Hepatic stellate cell (primary cell): ENCODE results near the gene LRRN1.

Experiments
- DNase-seq: peaks from one replicate; pipeline ENCODE4 v3.0.0; 2011; ENCODE audit warnings: low spot score

LRRN1 gene

DNA sequence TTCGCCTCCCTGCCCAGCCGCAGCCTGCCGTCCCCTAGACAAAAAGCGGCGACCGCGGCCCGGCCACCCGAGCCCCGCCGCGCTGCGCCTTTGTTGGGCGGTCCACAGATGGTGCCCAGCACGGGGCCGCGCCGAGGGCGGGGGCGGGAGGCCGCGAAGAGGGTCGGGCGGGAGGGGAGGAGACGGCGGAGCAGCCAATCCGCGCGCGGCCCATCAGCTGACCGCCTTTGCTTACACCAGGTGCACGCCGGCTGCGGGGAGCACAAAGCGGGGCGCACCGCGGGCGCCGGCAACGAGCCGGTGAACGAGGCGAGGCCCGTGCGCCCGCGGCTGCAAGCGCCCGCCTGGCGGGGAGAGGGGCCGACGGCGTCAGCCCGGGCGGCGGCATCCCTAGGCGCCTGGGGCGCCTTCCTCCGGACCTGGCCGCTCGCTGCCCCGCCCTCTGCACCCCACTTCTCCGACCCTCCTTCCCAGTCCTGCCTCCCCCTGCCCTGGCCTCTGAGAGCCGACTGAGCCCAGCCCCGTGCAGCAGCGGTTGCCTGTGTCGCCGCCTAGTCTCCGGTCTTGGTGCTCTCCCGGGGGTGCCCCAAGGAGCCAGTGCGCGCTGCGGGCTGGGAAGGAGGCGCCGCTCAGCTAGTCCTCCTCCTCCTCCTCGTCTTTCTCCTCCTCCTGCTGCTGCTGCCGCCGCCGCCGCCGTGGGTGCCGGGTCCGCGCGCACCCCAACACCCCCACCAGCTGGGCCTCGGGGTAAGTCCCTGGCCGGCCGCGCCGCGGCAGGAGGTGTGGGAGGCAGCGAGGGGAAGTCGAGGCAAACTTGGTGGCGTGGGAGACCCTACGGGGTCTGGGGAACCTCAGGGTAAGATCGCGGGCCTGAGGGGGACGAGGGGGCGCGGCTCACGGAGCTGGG is at the start of gene LRRN1:
LRRN1 (plus strand) TSS at position 259 of the 907 bp plus-strand sequence. CDS start 45,211 bp downstream, outside the sequence.
- no peak for DNase-seq

DNA sequence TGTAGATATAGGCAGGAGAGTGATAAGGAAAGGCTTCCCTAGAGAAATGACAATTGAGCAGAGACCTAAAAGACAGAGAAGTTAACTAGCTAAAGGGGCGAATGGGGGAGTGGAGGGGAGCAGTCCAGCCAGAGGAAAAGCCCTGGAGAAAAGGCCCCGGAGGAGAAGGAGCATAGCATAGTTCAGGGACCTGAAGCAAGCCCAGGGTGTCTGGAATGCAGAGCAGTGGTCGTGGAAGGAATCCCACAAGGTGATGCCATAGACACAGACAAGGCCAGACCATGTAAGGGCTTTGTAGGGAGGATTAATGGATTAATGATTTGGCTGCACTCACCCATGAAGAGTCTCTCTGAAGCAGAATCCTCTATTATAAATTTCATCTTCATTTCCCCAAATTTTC is 45.8 kb upstream of the LRRN1 start:
- DNase-seq: no peak

DNA sequence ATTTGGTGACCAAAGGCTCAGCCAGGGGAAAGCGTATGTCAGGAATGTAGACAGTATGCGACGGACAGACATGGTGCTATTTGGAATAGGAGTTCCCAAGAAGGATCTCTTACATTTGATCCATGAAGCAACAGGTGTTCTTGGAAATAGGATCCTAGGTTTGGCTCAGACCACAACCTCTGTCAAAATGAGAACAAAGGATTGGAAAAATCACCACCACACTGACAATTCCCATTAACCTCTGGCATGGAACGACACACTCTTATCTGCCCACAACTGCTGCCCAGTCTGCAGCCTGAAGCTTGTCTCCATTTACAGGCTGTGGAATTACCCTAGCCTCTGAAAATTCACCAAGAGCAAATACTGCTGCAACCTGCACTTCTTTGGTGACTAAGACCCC is 33.6 kb upstream of the LRRN1 start:
- DNase-seq: no peak

DNA sequence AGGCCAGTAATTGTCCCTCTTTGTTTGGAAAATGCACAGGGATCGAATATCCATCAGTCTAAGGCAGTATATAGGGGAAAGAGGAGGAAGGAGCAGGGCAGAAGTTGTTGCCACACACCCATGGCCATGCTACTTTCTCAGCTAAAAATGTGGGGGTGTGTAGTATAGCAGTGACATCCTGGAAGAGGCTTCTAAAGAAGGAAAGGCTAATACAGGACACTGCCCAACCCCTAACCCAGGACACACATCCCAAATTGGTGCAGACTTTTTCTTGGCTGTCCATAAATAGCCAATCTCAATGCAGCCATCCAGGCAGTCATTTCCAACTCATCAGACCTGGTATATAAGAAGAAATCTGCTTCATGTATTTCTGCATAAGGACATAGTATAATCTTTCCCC is 33.1 kb upstream of the LRRN1 start:
- DNase-seq: no peak

DNA sequence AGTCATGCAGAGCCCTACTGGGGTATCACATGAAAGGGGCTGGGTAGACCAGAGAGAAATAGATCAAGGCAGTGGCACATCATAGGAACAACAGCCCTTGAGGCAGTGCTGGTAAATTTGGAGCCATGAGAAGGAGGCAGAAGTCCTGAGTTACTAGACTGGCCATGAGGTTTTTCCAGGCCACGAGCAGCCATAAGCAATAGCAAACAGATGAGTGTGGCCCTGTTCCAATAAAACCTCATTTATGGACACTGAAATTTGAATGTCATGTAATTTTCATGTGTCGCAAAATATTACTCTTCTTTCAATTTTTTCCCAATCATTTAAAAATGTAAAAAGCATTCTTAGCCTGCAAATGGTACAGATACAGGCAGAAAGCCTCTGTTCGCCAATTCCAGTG is 28.1 kb upstream of the LRRN1 start:
- DNase-seq: no peak

DNA sequence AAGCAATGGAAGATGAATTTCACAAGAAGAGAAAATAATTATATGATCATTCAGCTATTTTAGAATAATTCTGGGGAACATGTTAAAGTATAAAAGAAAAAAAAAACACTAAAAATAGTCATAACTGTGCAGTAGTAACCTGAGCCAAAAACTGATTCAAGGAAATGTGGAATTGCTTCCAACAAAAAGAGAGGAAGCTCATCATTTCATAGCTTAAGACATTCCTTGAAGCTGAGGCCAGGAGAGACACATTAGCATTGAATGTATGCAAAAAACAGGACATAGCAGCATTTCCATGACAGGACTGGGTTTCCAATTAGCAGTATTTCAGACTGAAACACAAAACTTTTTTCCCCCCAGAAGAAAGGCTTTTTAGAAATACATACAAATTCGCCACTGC is 27.7 kb upstream of the LRRN1 start:
- DNase-seq: no peak

DNA sequence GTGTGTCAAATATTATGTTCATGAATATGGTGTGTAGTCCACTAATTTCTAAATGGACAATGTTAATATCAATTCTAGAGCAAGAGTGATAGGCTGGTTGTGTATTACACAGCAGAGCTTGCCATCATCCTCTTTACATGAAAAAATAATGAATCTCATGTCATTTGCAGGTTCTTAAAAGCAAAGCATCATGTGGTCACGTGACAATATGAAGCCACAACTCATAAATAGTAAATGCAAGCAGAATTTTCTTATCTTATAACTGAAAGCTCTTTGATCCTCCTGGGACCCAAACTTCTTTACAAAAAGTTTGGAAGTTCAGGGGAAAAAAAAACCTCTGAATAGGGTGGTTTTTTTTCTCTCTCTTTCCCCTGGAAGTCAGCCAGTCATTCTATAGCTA is 26.9 kb upstream of the LRRN1 start:
- no peak for DNase-seq

DNA sequence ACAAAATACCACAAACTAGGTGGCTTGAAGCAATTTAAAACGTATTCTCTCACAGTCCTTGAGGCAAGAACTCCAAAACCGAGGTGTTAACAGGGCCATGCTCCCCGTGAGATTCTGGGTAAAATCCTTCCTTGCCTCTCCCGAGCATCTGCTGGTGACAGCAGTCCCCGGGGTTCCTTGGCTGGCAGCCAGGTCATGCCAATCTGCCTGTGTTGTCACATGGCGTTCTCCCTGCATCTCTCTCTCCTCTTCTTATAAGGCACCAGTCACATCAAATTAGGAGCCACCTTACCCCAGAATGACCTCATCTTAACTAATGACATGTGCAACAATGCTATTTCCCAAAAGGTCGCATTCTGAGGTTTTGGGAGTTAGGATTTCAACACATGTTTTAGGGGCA is 26.3 kb upstream of the LRRN1 start:
- DNase-seq: no peak

DNA sequence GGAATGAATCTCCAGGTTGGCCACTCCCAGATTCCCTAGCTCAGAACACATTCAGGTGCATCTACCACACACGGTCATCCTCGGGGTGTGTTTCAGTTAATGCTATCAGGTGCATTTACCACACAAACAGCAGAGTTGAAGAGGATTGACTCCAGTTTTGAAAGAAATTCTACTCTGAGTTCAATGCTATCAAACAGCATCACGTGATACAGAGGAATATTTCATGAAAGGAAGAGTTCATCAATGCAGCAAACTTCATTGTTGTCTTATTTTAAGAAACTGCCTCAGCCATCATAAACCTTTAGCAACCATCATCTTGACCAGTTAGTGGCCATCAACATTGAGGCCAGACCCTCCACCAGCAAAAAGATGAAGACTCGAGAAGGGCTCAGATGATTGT is 22.6 kb upstream of the LRRN1 start:
- DNase-seq: no peak

DNA sequence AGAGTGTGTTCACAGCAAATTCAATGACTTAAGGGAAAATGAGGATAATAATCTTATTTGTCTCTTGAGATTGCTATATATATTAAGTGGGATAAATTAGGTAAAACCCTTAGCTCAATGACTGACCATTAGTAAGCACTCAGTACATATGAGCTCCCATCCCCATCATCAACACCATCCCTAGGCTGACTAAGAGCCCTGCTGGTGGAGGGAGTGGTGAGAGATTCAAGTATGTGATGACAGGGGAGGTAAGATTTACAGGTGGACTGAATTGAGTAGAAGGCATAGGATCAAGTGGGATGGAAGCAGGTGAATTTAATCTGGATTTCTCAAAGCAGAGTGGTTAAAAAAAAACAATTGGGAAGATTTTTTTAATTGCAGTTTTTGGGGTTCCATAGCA is 21.0 kb upstream of the LRRN1 start:
- DNase-seq: no peak

DNA sequence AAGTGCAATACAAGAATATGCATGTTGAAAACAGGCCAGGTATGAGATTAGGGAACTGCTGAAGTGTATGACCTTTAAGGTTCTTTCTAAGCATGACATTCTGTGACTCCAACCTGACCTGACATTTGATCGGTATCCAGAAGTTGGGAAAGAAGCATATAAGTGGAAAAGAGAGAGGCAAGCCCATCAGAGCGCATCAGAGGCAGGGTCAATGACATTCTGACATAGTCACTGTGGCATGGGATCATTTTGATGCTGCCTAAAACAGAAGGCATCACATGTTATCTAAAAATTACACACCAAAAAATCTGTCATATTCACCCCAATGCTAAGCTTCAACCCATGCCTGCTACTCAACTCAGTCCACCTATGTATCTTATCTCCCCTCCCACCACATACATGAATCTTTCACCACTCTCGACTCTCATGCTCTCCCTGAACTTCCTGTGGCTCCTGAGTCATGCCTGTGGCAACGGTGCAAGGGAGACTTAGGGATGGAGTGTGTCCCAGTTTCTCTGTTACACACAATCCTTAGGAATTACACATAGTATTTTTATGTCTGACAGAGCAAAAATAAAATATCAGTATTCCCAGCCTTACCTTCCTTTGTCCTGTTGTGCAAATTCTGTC is 20.5 kb upstream of the LRRN1 start:
- DNase-seq: no peak

DNA sequence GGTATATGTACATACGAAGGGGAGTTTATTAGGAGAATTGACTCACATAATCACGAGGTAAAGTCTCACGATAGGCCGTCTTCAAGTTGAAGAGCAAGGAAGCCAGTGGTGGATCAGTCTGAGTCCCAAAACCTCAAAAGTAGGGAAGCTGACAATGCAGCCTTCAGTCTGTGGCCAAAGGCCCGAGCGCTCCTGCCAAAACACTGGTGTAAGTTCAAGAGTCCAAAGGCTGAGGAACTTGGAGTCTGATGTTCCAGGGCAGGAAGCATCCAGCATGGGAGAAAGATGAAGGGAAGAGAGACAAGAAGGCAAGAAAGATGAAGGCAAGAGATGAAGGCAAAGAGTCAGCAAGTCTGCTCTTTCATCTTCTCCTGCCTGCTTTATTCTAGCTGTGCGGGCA is 16.8 kb upstream of the LRRN1 start:
- DNase-seq: no peak

DNA sequence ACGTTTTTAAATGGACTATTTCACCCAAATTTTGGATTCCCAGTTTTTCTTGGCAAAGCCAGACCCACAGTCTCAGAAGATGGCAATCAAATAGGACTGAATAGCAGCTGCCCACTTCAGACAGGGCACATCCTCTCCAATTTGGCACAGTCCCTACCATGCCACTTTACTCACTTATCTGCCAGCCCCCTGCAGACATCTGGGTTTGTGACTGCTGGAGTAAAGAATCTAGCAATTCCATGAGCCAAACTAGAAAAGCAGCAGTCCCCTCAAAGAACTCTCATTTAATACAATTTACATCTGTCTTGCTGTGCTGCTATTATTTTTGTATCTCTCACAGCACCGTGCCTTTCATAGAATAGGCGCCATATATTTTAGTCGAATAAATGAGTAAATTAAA is 16.0 kb upstream of the LRRN1 start:
- DNase-seq: no peak

DNA sequence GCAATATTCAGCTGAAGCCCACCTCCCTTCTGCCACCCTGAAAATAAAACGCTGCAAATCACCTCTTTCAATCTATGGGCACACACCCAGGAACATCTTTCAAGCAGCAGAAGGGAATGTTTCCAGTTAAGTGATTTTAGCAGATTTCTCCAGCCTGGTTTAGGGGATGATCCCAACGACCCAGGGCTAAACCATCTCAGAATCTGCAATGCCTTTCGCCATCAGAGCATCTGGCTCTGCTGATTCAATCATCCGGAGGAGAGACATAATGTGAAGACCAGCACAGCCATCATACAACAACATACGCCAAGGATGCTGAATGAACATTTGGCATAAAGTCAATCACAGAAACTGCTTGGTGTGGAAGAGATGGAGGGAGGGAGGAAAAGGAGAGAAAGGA is 15.5 kb upstream of the LRRN1 start:
- DNase-seq: no peak

DNA sequence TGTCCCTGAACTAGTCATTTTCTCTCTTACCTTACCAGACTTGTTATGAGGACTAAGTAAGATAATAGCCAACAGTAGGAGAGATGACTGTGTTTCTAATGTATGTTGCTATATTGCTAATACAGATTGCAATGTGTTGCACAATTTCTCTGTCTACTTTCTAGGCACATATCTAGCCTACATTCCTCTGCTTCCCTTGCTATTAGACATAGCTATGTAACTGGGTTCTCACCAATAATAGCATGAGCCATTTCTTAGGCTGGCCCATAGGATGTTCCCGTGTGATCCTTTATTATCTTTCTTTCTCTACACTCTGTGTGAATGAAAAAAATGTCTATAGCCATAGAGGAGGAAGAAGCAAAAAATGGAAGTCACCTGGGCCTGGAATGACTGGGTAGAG is 6.8 kb upstream of the LRRN1 start:
- DNase-seq: no peak

DNA sequence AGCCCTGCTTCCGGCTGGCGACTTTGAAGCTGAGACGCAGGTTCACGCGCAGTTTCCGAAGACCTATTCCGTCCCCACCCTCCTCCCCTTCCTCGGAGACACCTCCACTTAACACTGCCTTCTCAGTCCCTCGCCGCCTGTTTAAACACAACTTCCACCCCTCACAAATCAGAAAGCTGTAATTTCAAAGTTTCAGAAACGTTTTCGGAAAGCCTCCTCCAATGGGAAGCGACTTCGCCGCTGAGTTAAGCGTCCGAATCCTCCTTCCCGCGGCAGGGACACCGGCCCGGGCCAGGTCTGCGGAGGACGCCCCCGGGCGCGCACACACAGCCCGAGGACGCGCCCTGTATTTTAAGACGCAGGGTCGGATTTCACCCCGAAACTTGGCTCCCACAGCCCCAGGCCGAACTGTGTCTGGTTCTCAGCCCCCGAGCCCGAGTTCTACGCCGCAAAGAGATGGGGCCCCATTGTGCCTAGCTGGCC is 559 bp upstream of the LRRN1 start:
- DNase-seq: no peak

DNA sequence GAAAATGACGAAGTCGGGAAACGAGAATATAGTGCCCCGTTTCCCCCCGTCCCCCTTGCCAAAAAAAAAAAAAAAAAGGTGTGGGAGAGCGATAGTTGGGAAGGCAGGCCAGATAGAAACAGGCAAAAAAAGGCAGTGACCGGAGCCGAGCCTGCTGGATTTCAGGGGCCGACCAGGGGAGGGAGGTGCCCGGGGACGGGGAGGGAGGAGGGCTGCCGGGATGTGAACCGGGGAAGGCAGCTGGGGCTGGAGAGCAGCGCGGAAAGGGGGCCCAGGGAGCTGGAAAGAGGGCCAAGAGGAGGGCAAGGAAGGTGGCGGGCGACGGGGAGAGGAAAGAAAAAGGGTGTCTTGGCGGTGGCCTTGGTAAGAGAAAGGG is 837 bp downstream of the LRRN1 start:
- DNase-seq: no peak

DNA sequence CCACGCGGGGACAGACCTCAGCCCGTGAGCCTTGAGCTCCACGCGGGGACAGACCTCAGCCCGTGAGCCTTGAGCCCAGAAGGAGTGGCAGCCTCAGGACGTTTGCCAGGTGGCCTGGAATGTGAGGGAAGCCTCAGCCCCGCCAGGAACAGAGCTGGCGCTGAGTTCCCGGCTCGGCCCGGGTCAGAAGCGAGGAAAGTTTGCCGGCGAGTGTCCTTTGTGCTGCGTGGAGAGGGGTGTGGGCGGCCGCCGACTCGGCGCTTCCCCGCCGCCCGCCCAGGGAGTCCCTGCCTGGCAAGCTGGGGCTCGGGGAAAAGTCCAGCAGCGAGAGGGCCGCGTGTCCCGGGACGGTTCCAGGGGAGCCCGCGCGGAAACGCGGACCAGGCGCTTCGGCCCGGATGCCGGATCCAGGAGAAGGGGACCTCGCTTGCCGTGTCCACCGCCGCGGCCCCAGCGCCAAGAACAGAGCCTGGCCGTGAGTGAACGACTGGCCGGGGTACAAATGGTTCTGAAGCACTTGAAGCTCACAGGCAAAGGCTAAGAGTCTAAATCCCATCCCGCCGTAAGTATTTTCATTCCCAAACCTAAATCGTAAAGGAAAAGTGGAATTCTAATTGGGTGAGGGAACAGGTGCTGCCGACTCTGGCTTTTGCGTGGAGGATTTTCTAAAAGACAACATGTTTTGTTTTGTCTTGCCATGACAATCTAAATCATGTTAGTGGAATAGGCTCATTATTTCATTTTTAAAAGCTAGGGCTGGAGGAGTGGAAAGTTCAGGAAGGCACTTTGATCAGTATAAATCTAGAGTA is 1.7 kb downstream of the LRRN1 start:
- DNase-seq: no peak

DNA sequence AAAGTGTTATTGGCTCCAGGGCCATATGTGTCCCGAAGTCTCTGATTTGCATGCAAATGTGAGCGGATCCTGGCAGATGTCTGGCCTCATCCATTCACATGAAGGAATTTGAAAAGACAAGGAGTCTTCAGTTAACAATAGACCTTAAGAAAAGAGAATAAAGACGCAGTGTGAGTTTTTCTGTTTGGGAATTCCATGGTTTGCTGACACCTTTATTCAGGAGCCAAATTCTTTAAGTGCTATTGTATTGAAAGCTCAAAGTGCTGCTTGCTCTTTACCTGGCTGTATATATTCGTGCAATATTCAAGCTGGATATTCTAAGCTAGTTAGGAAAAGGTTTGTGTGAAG is 2.2 kb downstream of the LRRN1 start:
- no peak for DNase-seq

DNA sequence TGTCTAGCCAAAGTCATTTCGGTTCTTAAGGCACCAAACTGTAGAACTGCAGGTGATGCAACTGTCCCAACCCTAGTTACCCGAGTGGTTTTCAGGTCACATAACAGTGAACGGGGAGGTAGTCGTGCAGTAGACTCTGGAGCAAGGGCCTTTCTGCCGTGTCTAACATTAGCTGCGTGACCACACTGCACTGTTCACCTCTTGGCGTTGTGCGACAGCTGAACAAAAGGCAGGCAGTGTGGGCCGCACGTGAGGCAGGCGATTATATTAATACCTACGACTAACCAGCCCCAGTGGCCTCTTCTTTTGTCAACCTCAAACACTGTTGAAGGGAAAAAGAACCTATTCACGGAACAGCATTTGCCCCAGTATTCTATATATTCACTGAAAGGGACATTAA is 2.8 kb downstream of the LRRN1 start:
- no peak for DNase-seq

DNA sequence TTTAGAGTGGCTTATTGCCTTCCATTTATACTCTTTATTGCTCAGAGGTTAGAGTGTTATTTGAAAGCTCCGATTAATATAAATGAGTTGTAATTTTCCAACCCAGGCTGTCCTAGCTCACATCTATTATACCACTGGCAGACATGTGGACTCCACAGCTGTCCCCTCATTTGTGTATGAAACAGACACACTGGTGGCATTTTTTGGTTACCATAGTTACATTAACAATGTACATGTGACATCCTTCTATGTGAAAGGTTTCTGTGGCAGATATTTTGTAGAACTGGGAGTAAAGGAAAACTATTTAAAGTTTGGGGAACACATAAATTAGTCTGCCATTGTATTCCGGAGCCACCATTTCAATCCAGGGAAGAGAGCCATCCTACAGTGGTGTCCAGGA is 5.3 kb downstream of the LRRN1 start:
- DNase-seq: no peak

DNA sequence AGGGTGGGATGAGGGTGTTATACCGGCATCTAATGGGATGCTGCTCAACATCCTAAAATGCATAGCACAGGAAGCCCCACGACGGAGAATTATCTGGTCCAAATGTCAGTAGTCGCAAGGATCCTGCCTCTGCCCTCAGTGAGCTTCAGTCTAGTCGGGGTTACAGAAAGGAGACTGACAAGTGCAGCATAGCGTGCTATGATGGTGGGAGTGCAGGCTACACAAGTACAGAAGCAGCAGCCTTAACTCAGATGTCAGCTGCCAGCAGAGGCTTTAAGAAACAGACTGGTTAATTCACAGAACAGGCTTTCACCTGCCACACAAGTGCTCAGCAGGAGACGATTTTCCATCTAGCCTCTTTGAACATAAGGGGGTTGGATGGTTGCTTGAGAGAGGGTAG is 6.9 kb downstream of the LRRN1 start:
- DNase-seq: no peak

DNA sequence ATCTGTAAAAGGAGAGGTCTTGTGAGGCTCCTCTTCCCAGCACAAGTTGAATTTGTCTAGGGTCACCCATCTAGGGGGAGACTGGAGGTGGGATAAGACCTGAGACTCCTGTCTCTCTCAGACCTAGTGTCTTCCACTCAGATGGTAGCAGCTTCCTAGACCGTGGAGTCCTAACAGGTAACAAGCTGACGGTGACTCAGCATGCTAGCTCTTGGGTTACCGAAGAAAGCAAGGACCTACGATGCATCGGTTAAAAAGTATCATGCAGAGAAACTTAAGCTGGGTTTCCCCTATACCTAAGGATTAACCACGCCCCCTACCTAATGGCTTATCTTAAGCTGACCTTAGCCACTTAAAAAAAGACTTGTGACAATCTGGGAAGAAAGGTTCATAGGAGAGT is 7.6 kb downstream of the LRRN1 start:
- DNase-seq: no peak
